ENCODE measurements around the gene BAHCC1.

The BAHCC1 gene

GRCh38 chr17:81398832-81399411 is 3.7 kb downstream of the BAHCC1 start:
- DNase-seq, result no peak

GRCh38 chr17:81399481-81400153 is 4.4 kb downstream of the BAHCC1 start:
- DNase-seq, result no peak

GRCh38 chr17:81400154-81400977 is 5.1 kb downstream of the BAHCC1 start:
- no peak for DNase-seq

GRCh38 chr17:81400996-81401722 is 5.9 kb downstream of the BAHCC1 start:
- DNase-seq, result no peak

GRCh38 chr17:81401723-81402529 is 6.7 kb downstream of the BAHCC1 start:
- DNase-seq, result peak; percentile 37

- DNase-seq, result no peak
Measured at GRCh38 chr17:81402530-81402941, 7.3 kb downstream of the BAHCC1 start.

- DNase-seq, result no peak
Measured at GRCh38 chr17:81402981-81403467, 7.8 kb downstream of the BAHCC1 start.

- DNase-seq, result no peak
Measured at GRCh38 chr17:81403671-81404534, 8.6 kb downstream of the BAHCC1 start.

- no peak for DNase-seq
Measured at GRCh38 chr17:81404558-81405165, 9.4 kb downstream of the BAHCC1 start.

GRCh38 chr17:81405411-81405872 is 10.2 kb downstream of the BAHCC1 start:
- no peak for DNase-seq

- no peak for DNase-seq
Measured at GRCh38 chr17:81406117-81406953, 11.1 kb downstream of the BAHCC1 start.

GRCh38 chr17:81408049-81408448 is 12.8 kb downstream of the BAHCC1 start:
- DNase-seq, result no peak

- DNase-seq, result peak; percentile 74
Measured at GRCh38 chr17:81409190-81409935, 14.1 kb downstream of the BAHCC1 start.

GRCh38 chr17:81410852-81411251 is 15.6 kb downstream of the BAHCC1 start:
- DNase-seq, result no peak

GRCh38 chr17:81411305-81411704 is 16.0 kb downstream of the BAHCC1 start:
- DNase-seq, result no peak

GRCh38 chr17:81412490-81413093 is 17.3 kb downstream of the BAHCC1 start:
- DNase-seq, result no peak

- no peak for DNase-seq
Measured at GRCh38 chr17:81413497-81414135, 18.4 kb downstream of the BAHCC1 start.
